HepG2 (cell line): Measurements from ENCODE around the gene SMOC1. TPM values are rescaled to one million over a fixed set of nuclear protein-coding genes. Genes with fewer than 3 reads are reported as not detected.

Source experiments
- ATAC-seq: fragments of 200-7000 bp; cut with Tn5 transposase; 3 replicates; pipeline ENCODE4 v1.9.1; 2020; ENCODE audit warnings: mild to moderate bottlenecking, moderate library complexity
- BruUV-seq: library from RNA; stranded (reverse); fragments of 400-500 nt; replicated peaks from 2 replicates; lab custom pipeline; 2021; lab: Mats Ljungman, UMichigan
- CTCF ChIA-PET: fragments of 300-600 bp; formaldehyde crosslinking; extraction: SDS; loops from one replicate; lab custom pipeline; 2021; ENCODE audit warnings: low total read pairs, inconsistent platforms, low intra/inter-chr PET ratio; lab: Yijun Ruan, JAX
- POLR2A ChIA-PET: fragments of 350-600 bp; sonication (Branson Sonifier 250); formaldehyde crosslinking; loops from one replicate; lab custom pipeline; 2020; ENCODE audit warnings: antibody characterized with exemption, inconsistent platforms; lab: Yijun Ruan, JAX
- DNase-seq: peaks from one replicate; pipeline ENCODE4 v3.0.0-alpha.2; 2015; ENCODE audit warnings: low spot score
- FAIRE-seq: peaks from 3 replicates; lab custom pipeline; 2011; peaks lifted over from hg19 to GRCh38; lab: Jason Lieb, UNC
- H2AFZ ChIP-seq: one replicate; pipeline ENCODE4 v1.6.1; 2011; ENCODE audit warnings: low read length, inconsistent platforms
- H3K27ac ChIP-seq: fragments of 300-600 bp; 3 replicates; pipeline ENCODE4 v1.8.0; 2011; ENCODE audit warnings: mixed run types, mild to moderate bottlenecking, mixed read lengths, low read length, inconsistent platforms; ENCODE audit not compliant: insufficient read depth; ENCODE audit errors: extremely low read length
- H3K27me3 ChIP-seq, 2 experiments: fragments of 200-600 bp in 1 of 2; 2 replicates in 1 of 2; 3 replicates in 1 of 2; pipeline versions ENCODE4 v1.6.0 to v1.8.0; 2011; ENCODE audit warnings: low read length in 2 of 2, mild to moderate bottlenecking in 2 of 2, moderate library complexity in 2 of 2, inconsistent platforms in 1 of 2; ENCODE audit not compliant: insufficient read depth in 2 of 2, control insufficient read depth in 1 of 2
- H3K36me3 ChIP-seq, 2 experiments: fragments of 200-600 bp in 1 of 2; replicated peaks in 1 of 2; 2 replicates in 1 of 2; 3 replicates in 1 of 2; pipeline versions ENCODE4 v1.5.1 to v1.8.0; 2011; ENCODE audit warnings: low read length in 2 of 2, inconsistent platforms in 1 of 2; ENCODE audit not compliant: insufficient read depth in 2 of 2, control insufficient read depth in 1 of 2
- H3K4me1 ChIP-seq: 2 replicates; pipeline ENCODE4 v1.5.1; 2012; ENCODE audit warnings: low read length, inconsistent platforms; ENCODE audit not compliant: insufficient read depth
- H3K4me2 ChIP-seq: 2 replicates; pipeline ENCODE4 v1.6.0; 2011; ENCODE audit warnings: low read depth, low read length, inconsistent platforms
- H3K4me3 ChIP-seq, 3 experiments: fragments of 200-600 bp in 1 of 3; sonication (generic), shearing (Covaris generic) in 1 of 3; replicated peaks in 1 of 3; 2 replicates each; pipeline ENCODE4 v1.5.1; 2011 to 2016; ENCODE audit warnings: low read length in 3 of 3, inconsistent platforms in 2 of 3, low read depth in 2 of 3, mild to moderate bottlenecking in 2 of 3, control low read depth in 1 of 3, mixed read lengths in 1 of 3; ENCODE audit not compliant: insufficient read depth in 1 of 3
- H3K79me2 ChIP-seq: one replicate; pipeline ENCODE4 v1.6.1; 2011; ENCODE audit warnings: low read length, inconsistent platforms; ENCODE audit not compliant: insufficient read depth
- H3K9ac ChIP-seq: 2 replicates; pipeline ENCODE4 v1.6.0; 2011; ENCODE audit warnings: mild to moderate bottlenecking, low read depth, low read length, inconsistent platforms; ENCODE audit not compliant: insufficient read depth
- H3K9me3 ChIP-seq: 2 replicates; pipeline ENCODE4 v1.5.1; 2012; ENCODE audit warnings: mild to moderate bottlenecking, low read length
- H4K20me1 ChIP-seq: 2 replicates; pipeline ENCODE4 v1.6.0; 2011; ENCODE audit warnings: inconsistent platforms, mild to moderate bottlenecking, low read length, moderate library complexity; ENCODE audit not compliant: insufficient read depth
- RNF219 ChIP-seq: sonication (generic); formaldehyde crosslinking; IDR thresholded peaks from 2 replicates; pipeline ENCODE4 v1.5.0; 2020; ENCODE audit warnings: mild to moderate bottlenecking, missing genetic modification reagents
- SOX5 ChIP-seq: IDR thresholded peaks from 2 replicates; pipeline ENCODE4 v1.6.1; 2016; ENCODE audit warnings: borderline replicate concordance
- ZNF550 ChIP-seq: sonication (generic); formaldehyde crosslinking; IDR thresholded peaks from 2 replicates; pipeline ENCODE4 v1.4.0; 2020; ENCODE audit warnings: mild to moderate bottlenecking, missing genetic modification reagents, borderline replicate concordance
- ZNF574 ChIP-seq: sonication (generic); formaldehyde crosslinking; IDR thresholded peaks from 2 replicates; pipeline ENCODE4 v1.4.0; 2020; ENCODE audit warnings: missing genetic modification reagents
- ZNF879 ChIP-seq: sonication (generic); formaldehyde crosslinking; IDR thresholded peaks from 2 replicates; pipeline ENCODE4 v1.8.1; 2023; ENCODE audit warnings: missing genetic modification reagents
- WGBS: methylation state at CpG from one replicate; pipeline ENCODE4 v1.1.6; 2017; ENCODE audit warnings: low lambda C conversion rate; 5-methylcytosine and 5-hydroxymethylcytosine counted together
- in situ Hi-C: cut with HindIII; loops from 2 replicates; pipeline ENCODE4 v1.10.0; 2017; ENCODE audit warnings: low pct_unique_long_range_greater_than_20kb; ENCODE audit not compliant: extremely low pct_ligation_motif_present
- intact Hi-C: fragments of 100-400 bp; cut with micrococcal nuclease; formaldehyde crosslinking; loops from one replicate; pipeline ENCODE4 v1.10.0; 2022; ENCODE audit not compliant: unreplicated experiment
- polyA plus RNA-seq, 8 experiments: library from polyadenylated mRNA; depleted of rRNA in 3 of 8; stranded (reverse) in 7 of 8; unstranded in 1 of 8; fragments of >200 nt; fragmentation: Illumina TruSeq in 4 of 8; extraction: Trizol in 4 of 8; gene quantifications; 2 replicates each; pipeline versions ENCODE4 v1.2.1 to v1.2.3, GENCODE V29; 2011 to 2016; ENCODE audit warnings: low read depth in 4 of 8, missing spikeins in 1 of 8, mixed read lengths in 1 of 8; ENCODE audit not compliant: insufficient read depth in 1 of 8
- total RNA-seq, 5 experiments: library from RNA; depleted of rRNA; stranded (reverse); fragments of >200 nt; fragmentation: Illumina TruSeq; extraction: Trizol; gene quantifications; 2 replicates each; pipeline ENCODE4 v1.2.3, GENCODE V29; 2016; ENCODE audit warnings: low read depth in 1 of 5

SMOC1 gene
- total and polyA plus RNA-seq, 2 of the 13 experiments (the other 11 are each of a cell fraction or from before 2014, with no cell fraction given), result 17.8 to 35.6 TPM

- no TSS peak for BruUV-seq
- no peak overlapping the region for H2AFZ ChIP-seq
- no peak for DNase-seq
- no peaks in the 10 kb centered on the region; a peak in 1 of 5 replicates for H3K36me3 ChIP-seq
- POLR2A ChIA-PET, result no interaction called here
- no peak overlapping the region for H3K4me2 ChIP-seq
- intact Hi-C loops, result no loop called here
- no peak for FAIRE-seq
- peaks cover 22% of the 10 kb centered on the region for H3K4me1 ChIP-seq
- CTCF ChIA-PET, result no interaction called here
- no peak overlapping the region for H3K27ac ChIP-seq
- H4K20me1 ChIP-seq, result no peaks in the 10 kb centered on the region
- no peaks in the 10 kb centered on the region for H3K27me3 ChIP-seq
- WGBS, result 100% methylated on average over 1 of the region's 1 CpG
- H3K4me3 ChIP-seq, result no peak overlapping the region
- in situ Hi-C loops, result no loop called here
- no peak for TF ChIP-seq RNF219 (CRISPR knock-in tag)
- TF ChIP-seq ZNF879 (CRISPR knock-in tag), result no peak
- TF ChIP-seq ZNF574 (CRISPR knock-in tag), result no peak
- TF ChIP-seq ZNF550 (CRISPR knock-in tag), result no peak
- TF ChIP-seq SOX5 (CRISPR knock-in tag), result no peak
- no peaks in the 10 kb centered on the region for H3K9me3 ChIP-seq
- peaks cover 56% of the 10 kb centered on the region for H3K79me2 ChIP-seq
- no peak for ATAC-seq
- H3K9ac ChIP-seq, result no peak overlapping the region
Observed at GRCh38 chr14:69900603-69901002, 21.4 kb downstream of the SMOC1 start.
